ENCODE results near the gene IRF8.

The IRF8 gene

DNA sequence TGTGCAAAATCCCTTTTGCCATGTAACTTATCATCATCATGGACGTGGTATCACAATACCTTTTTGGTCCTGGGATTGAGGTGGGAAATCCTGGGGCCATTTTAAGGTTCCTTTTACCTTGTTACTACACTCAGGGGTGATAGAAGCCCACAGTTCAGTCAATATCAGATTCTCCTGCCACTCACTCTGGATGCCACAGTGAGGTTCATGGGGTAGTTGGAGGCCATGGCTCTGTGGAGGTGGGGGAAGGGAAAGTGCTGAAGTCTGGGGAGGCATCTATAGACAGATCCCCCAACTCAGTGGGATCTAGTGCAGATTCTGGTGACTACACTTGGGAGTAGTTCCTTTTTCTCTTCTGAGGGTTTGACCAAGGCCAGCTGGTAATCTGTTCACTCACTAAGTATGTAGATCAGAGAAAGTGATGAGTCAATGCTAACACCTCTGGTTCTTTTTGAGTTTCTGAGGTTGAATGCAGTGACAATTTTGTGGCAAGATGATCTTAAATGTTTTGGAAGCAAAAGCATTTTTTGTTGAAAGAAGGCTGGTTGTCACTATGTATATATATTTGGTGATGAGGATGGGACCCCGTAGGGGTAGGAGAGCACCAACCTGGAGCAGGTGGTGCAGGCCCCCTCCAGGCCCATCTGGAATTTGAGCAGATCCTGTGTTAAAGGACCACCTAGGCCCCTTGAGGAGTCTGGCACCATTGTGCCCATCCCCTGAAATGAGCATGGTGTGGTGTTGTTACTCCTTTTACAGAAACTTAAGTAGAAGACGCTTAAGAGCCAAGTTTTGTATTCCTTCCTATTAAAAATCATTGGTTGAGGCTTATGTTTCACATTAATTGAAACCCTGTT is 18.8 kb upstream of the IRF8 start:
- TF ChIP-seq, protein P1, sequence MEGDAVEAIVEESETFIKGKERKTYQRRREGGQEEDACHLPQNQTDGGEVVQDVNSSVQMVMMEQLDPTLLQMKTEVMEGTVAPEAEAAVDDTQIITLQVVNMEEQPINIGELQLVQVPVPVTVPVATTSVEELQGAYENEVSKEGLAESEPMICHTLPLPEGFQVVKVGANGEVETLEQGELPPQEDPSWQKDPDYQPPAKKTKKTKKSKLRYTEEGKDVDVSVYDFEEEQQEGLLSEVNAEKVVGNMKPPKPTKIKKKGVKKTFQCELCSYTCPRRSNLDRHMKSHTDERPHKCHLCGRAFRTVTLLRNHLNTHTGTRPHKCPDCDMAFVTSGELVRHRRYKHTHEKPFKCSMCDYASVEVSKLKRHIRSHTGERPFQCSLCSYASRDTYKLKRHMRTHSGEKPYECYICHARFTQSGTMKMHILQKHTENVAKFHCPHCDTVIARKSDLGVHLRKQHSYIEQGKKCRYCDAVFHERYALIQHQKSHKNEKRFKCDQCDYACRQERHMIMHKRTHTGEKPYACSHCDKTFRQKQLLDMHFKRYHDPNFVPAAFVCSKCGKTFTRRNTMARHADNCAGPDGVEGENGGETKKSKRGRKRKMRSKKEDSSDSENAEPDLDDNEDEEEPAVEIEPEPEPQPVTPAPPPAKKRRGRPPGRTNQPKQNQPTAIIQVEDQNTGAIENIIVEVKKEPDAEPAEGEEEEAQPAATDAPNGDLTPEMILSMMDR (conservative IDR thresholded peaks at IDR 0.05): no peak
- no peak overlapping the region for H3K27ac ChIP-seq

DNA sequence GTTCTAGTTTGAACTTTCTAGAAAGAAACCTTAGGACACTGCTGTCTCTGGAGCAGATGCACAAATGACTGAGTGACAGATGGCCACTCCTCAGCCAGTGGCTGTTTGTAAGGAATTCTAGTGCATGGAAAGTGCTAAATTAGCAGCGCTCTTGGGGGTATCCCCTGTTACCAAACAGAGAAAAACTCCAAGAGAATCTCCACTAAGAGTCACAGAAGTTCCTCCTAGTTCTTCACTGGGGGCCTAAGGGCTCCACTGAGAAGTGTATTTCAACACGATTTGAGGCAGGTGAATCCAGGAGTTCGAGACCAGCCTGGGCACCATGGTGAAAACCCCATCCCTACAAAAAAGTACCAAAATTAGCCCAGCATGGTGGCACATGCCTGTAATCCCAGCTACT is 18.1 kb upstream of the IRF8 start:
- TF ChIP-seq, protein P1 (conservative IDR thresholded peaks at IDR 0.05): no peak
- no peak overlapping the region for H3K27ac ChIP-seq

DNA sequence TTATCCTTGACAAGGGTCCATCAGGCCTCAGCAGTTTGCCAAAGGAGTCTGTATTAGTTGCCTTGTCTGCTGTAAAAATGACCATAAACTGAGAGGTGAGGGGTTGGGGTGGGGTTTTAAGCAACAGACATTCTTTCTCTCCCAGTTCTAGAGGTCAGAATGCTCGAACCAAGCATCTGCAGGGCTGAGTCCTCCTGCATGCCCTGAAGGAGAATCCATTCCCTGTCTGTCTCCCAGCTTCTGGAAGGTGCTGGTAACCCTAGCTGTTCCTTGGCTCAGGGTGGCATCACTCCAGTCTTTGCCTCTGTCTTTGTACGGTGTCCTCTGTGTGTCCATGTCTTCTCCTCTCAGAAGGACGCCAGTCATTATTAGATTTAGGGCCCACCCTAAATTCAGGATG is 17.5 kb upstream of the IRF8 start:
- TF ChIP-seq, protein P1 (conservative IDR thresholded peaks at IDR 0.05): no peak
- H3K27ac ChIP-seq: no peak overlapping the region

DNA sequence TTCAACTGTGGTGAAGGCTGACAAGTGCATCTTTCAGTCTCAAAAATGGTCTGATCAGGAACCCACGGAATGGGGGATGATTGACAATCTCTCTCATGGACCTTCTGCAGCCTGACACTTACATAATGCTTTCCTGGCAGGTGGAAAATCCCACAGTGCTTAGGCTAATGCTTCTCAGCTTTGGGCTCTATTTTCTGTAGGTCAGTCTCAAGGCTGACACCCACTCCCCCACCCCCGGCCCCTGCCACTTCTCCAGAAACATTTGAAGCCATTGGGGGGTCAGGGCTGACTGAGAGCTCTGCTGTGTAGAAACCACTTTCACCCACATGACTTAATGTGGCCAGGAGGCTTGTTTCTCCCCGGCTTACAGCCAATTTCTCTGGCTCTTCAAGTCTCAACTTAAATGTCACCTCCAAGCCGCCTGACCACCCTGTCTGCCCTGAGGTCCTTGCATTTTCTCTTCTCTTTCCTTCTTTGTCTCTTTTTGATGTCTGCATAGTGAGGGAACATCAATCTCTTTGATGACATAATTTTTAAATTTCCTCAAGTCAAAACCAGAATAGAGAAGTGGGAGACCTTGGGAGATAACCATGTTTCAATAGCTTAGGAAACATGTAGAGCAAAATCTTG is 16.7 kb upstream of the IRF8 start:
- no peak overlapping the region for H3K27ac ChIP-seq
- TF ChIP-seq, protein P1 (conservative IDR thresholded peaks at IDR 0.05): no peak

DNA sequence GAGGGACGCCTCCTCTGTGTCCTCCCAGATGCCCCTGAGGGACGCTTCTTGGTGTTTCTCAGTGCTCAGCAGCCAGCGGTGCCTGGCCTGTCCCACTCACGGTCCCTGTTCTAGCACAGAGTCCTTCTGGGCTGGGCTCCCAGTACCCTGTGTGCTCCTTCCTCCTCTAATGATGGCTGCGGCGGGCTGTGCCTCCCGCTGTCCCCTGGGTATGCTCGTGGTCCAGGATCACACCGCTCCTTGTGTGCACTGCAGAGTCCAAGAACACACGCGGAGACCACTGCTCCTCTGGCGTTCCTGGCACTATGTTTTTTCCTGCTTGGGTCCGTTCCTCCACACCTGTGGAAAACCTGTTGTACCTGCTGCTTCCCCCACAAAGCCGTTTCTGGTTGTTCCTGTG is 15.1 kb upstream of the IRF8 start:
- no peak overlapping the region for H3K27ac ChIP-seq
- TF ChIP-seq, protein P1 (conservative IDR thresholded peaks at IDR 0.05): no peak

DNA sequence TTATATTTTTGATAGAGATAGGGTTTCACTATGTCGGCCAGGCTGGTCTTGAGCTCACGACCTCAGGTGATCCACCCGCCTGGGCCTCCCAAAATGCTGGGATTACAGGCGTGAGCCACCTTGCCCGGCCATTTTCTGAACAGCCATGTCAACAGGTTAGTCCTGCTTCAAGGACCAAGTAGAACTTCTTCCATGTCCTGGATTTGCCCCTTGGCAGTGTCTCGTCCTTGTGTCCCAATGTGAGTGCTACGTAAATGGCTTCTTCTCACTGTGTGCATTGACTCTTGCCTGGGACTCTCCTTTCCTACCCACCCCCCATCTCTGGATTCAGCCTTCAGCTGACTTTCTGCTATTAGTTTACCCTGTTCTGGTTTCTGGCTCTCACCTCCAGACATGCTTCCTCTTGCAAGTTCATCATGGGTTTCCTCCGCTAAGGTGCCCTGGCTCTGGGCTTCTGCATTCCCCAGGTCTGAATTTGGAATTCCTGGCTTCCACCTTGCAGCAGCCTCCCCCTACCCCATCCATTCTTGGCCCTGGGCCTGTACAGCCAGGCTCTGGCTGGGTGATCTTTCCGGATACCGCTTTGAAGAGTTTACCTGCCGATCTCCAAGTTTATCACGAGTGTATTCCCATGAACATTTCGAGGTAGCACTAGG is 14.0 kb upstream of the IRF8 start:
- TF ChIP-seq, protein P1 (conservative IDR thresholded peaks at IDR 0.05): no peak
- no peak overlapping the region for H3K27ac ChIP-seq

DNA sequence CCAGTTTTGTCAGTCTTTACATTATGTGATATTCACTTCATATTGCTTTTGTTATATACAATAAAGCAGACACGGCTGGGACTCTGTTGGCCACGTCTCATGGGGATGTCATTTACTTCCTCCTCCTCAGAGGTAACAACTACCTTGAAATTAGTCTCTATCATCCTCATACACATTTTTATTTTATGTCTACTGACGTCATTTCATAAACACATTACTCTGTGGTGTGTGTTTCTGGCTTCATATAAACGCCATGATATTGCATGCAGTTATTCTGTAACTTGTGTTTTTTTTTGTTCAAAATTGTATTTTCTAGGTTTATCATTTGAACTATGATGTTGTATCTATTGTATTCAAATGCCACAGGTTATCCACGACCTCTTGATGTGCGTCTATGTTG is 13.4 kb upstream of the IRF8 start:
- H3K27ac ChIP-seq: no peak overlapping the region
- TF ChIP-seq, protein P1 (conservative IDR thresholded peaks at IDR 0.05): no peak

Data from VCaP (cell line).